A673 (cell line): ENCODE results near the gene PRR30.

Source experiments
- CTCF ChIP-seq: fragments of 300-800, 200-600 bp; sonication (generic); conservative IDR thresholded peaks from 2 replicates; pipeline ENCODE4 v1.5.1; 2017; ENCODE audit warnings: low read depth, mild to moderate bottlenecking, antibody characterized with exemption, low read length, moderate library complexity, mixed read lengths
- EZH2 ChIP-seq: fragments of 200-600 bp; sonication (generic); IDR thresholded peaks from 2 replicates; pipeline ENCODE4 v1.6.1; 2017; ENCODE audit warnings: borderline replicate concordance, low read depth, mild to moderate bottlenecking, mixed read lengths, antibody characterized with exemption, low read length; ENCODE audit not compliant: poor library complexity, severe bottlenecking

- TF ChIP-seq CTCF (no peak), EZH2 (no peak)
Measured at GRCh38 chr2:27095427-27095744, 43.8 kb downstream of the PRR30 start.
